ENCODE measurements around the gene SLC13A4.

The SLC13A4 gene

DNA sequence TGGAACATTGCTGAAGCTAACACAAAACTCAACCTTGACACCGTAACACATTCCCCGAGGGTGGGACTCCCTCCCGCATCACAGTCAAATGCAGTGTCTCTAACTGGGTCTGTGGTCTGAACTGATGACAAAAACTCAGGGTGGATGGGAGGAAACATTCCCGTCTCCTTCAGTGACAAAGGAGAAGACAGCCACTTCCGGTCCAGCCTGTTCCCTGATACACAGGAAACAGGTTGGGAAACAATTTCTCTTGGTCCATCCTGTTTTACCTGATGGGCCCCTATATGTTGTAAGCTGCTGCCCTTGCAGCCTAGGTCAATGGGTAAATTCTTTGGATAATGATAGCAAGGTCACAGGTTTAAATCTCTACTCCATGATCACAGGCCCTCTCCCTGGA, 20.4 kb downstream of the SLC13A4 start (continued):
- TF ChIP-seq ZNF121 (tag by site-specific recombination; IDR thresholded peaks at IDR 0.05) (no peak), ZSCAN16 (tag by site-specific recombination; IDR thresholded peaks at IDR 0.05) (no peak), ZFP3 (tag by site-specific recombination; IDR thresholded peaks at IDR 0.05; ENCODE audit: low read depth) (no peak), ZBTB48 (tag by site-specific recombination; IDR thresholded peaks at IDR 0.05) (no peak)

DNA sequence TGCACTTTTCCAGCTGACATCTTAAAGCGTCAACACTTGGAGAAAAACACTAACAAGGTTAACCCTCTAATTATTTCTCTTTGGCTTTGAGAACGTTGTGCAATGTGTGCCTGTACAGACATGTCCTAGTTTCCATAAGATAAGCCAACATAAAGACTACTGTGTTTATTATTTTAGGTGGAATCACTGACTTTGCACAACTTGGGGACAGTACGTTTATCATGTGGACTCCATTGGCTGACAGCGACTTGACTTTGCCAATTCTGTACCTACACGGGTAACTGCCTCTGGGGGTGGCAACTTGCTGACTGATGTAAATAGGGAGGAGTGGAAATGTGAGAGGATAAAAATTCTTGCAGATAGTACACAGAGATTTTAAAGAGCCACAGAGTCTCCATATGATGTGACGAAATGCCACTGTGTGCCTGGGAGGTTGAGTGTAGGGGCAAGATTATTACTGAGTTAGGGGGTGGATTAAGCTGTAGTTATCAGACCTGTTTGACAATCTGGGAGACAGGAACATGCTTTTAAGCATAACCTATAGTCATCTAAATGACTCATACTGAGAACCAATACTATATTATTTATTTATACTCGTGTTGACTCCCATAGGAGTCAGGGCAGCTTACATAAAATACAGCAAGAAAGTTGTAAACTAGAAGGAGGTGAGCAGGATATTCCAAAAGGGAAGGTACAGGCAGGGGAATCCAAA, 21.0 kb downstream of the SLC13A4 start:
- Histone ChIP-seq H3K36me3 (ENCODE audit: control insufficient read depth in 2 of 2, insufficient read depth in 1 of 2, low read length in 2 of 2) (peaks cover 0 to 17% of the 10 kb centered on the region in 2 experiments; a peak in 1 of 3 replicates), H3K9me3 (ENCODE audit: control insufficient read depth, insufficient read depth, low read depth, low read length) (no peaks in the 10 kb centered on the region), H3K27ac (ENCODE audit: extremely low read depth, low read depth, low read length) (no peak overlapping the region), H3K4me3 (ENCODE audit: low read depth, low read length) (no peak overlapping the region), H3K4me1 (ENCODE audit: control insufficient read depth, insufficient read depth, low read length) (no peaks in the 10 kb centered on the region)
- ChIA-PET CTCF (interaction anchor here (0.7 to 1.3 kb wide), 4 partner anchors 11 to 37 kb away, joined by 3 to 4 read pairs (median 3); no protein-coding TSS in a partner anchor), POLR2A (no interaction called here)
- TF ChIP-seq ZNF133 (tag by site-specific recombination; IDR thresholded peaks at IDR 0.05) = no peak
- TF ChIP-seq, protein P1, sequence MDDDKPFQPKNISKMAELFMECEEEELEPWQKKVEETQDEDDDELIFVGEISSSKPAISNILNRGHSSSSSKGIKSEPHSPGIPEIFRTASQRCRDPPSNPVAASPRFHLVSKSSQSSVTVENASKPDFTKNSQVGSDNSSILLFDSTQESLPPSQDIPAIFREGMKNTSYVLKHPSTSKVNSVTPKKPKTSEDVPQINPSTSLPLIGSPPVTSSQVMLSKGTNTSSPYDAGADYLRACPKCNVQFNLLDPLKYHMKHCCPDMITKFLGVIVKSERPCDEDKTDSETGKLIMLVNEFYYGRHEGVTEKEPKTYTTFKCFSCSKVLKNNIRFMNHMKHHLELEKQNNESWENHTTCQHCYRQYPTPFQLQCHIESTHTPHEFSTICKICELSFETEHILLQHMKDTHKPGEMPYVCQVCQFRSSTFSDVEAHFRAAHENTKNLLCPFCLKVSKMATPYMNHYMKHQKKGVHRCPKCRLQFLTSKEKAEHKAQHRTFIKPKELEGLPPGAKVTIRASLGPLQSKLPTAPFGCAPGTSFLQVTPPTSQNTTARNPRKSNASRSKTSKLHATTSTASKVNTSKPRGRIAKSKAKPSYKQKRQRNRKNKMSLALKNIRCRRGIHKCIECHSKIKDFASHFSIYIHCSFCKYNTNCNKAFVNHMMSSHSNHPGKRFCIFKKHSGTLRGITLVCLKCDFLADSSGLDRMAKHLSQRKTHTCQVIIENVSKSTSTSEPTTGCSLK (tag by site-specific recombination; IDR thresholded peaks at IDR 0.05) = no peak
- TF ChIP-seq ZNF433 (tag by site-specific recombination; IDR thresholded peaks at IDR 0.05; ENCODE audit: low read depth) = no peak
- peak; percentile 68 for TF ChIP-seq OSR2 (tag by site-specific recombination; IDR thresholded peaks at IDR 0.05)
- no peak for TF ChIP-seq ZNF416 (tag by site-specific recombination; IDR thresholded peaks at IDR 0.05)
- TF ChIP-seq WT1 (tag by site-specific recombination; IDR thresholded peaks at IDR 0.05) = peak; percentile 59; the same call in 1 of the 2 replicates
- TF ChIP-seq, protein P2, sequence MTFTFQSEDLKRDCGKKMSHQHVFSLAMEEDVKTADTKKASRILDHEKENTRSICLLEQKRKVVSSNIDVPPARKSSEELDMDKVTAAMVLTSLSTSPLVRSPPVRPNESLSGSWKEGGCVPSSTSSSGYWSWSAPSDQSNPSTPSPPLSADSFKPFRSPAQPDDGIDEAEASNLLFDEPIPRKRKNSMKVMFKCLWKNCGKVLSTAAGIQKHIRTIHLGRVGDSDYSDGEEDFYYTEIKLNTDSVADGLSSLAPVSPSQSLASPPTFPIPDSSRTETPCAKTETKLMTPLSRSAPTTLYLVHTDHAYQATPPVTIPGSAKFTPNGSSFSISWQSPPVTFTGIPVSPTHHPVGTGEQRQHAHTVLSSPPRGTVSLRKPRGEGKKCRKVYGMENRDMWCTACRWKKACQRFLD (tag by site-specific recombination; IDR thresholded peaks at IDR 0.05) = no peak
- TF ChIP-seq, protein P3, sequence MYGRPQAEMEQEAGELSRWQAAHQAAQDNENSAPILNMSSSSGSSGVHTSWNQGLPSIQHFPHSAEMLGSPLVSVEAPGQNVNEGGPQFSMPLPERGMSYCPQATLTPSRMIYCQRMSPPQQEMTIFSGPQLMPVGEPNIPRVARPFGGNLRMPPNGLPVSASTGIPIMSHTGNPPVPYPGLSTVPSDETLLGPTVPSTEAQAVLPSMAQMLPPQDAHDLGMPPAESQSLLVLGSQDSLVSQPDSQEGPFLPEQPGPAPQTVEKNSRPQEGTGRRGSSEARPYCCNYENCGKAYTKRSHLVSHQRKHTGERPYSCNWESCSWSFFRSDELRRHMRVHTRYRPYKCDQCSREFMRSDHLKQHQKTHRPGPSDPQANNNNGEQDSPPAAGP (tag by site-specific recombination; IDR thresholded peaks at IDR 0.05) = no peak
- no peak for TF ChIP-seq ZSCAN23 (tag by site-specific recombination; IDR thresholded peaks at IDR 0.05)
- TF ChIP-seq ZNF830 (tag by site-specific recombination; IDR thresholded peaks at IDR 0.05; ENCODE audit: low read depth) = no peak
- peak; percentile 53 for TF ChIP-seq ZXDB (tag by site-specific recombination; IDR thresholded peaks at IDR 0.05)
- no peak for TF ChIP-seq ZNF221 (tag by site-specific recombination; IDR thresholded peaks at IDR 0.05; ENCODE audit: borderline replicate concordance)
- TF ChIP-seq, protein P4, sequence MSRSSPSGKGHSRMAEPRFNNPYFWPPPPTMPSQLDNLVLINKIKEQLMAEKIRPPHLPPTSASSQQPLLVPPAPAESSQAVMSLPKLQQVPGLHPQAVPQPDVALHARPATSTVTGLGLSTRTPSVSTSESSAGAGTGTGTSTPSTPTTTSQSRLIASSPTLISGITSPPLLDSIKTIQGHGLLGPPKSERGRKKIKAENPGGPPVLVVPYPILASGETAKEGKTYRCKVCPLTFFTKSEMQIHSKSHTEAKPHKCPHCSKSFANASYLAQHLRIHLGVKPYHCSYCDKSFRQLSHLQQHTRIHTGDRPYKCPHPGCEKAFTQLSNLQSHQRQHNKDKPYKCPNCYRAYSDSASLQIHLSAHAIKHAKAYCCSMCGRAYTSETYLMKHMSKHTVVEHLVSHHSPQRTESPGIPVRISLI (tag by site-specific recombination; IDR thresholded peaks at IDR 0.05) = no peak
- peak; percentile 64 for TF ChIP-seq ZNF366 (tag by site-specific recombination; conservative IDR thresholded peaks at IDR 0.05)
- no peak for TF ChIP-seq ZBTB17 (tag by site-specific recombination; IDR thresholded peaks at IDR 0.05)
- TF ChIP-seq ZNF561 (tag by site-specific recombination; IDR thresholded peaks at IDR 0.05; ENCODE audit: borderline replicate concordance) = peak; percentile 80
- TF ChIP-seq KLF10 (tag by site-specific recombination; IDR thresholded peaks at IDR 0.05) = 0 out of 2 replicates have a peak, but pooled peaks have one; percentile 39
- no peak for TF ChIP-seq ZNF701 (tag by site-specific recombination; IDR thresholded peaks at IDR 0.05)
- peak; percentile 68 for TF ChIP-seq FEZF1 (tag by site-specific recombination; IDR thresholded peaks at IDR 0.05)
- peak; percentile 96 for TF ChIP-seq SP7 (tag by site-specific recombination; IDR thresholded peaks at IDR 0.05)
- no peak for TF ChIP-seq ZFHX2 (tag by site-specific recombination; conservative IDR thresholded peaks at IDR 0.05)
- TF ChIP-seq, protein P5, sequence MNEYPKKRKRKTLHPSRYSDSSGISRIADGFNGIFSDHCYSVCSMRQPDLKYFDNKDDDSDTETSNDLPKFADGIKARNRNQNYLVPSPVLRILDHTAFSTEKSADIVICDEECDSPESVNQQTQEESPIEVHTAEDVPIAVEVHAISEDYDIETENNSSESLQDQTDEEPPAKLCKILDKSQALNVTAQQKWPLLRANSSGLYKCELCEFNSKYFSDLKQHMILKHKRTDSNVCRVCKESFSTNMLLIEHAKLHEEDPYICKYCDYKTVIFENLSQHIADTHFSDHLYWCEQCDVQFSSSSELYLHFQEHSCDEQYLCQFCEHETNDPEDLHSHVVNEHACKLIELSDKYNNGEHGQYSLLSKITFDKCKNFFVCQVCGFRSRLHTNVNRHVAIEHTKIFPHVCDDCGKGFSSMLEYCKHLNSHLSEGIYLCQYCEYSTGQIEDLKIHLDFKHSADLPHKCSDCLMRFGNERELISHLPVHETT (tag by site-specific recombination; IDR thresholded peaks at IDR 0.05) = 0 out of 2 replicates have a peak, but pooled peaks have one; percentile 75
- TF ChIP-seq ZNF610 (tag by site-specific recombination; IDR thresholded peaks at IDR 0.05; ENCODE audit: borderline replicate concordance) = peak; percentile 26; the same call in 1 of the 2 replicates
- TF ChIP-seq KLF8 (tag by site-specific recombination; IDR thresholded peaks at IDR 0.05) = peak; percentile 39; the same call in 1 of the 2 replicates
- TF ChIP-seq, protein P6, sequence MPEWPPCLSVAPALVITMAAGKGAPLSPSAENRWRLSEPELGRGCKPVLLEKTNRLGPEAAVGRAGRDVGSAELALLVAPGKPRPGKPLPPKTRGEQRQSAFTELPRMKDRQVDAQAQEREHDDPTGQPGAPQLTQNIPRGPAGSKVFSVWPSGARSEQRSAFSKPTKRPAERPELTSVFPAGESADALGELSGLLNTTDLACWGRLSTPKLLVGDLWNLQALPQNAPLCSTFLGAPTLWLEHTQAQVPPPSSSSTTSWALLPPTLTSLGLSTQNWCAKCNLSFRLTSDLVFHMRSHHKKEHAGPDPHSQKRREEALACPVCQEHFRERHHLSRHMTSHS (tag by site-specific recombination; IDR thresholded peaks at IDR 0.05) = no peak
- no peak for TF ChIP-seq MYNN (tag by site-specific recombination; IDR thresholded peaks at IDR 0.05; ENCODE audit: borderline replicate concordance)
